Ishikawa (cell line): ENCODE results near the gene CBX5.

Source experiments
- CEBPB ChIP-seq: IDR thresholded peaks from 2 replicates; pipeline ENCODE4 v1.6.1; 2012
- RAD21 ChIP-seq: IDR thresholded peaks from 2 replicates; pipeline ENCODE4 v1.6.1; 2012; ENCODE audit warnings: low read depth
- TAF1 ChIP-seq: IDR thresholded peaks from 2 replicates; pipeline ENCODE4 v1.6.1; 2012; ENCODE audit warnings: low read depth, mild to moderate bottlenecking
- TF ChIP-seq, protein P1 (sequence below): IDR thresholded peaks from 2 replicates; pipeline ENCODE4 v1.6.1; 2012; ENCODE audit warnings: low read depth, mild to moderate bottlenecking
- TF ChIP-seq, protein P2 (sequence below): IDR thresholded peaks from 2 replicates; pipeline ENCODE4 v1.6.1; 2012

DNA sequence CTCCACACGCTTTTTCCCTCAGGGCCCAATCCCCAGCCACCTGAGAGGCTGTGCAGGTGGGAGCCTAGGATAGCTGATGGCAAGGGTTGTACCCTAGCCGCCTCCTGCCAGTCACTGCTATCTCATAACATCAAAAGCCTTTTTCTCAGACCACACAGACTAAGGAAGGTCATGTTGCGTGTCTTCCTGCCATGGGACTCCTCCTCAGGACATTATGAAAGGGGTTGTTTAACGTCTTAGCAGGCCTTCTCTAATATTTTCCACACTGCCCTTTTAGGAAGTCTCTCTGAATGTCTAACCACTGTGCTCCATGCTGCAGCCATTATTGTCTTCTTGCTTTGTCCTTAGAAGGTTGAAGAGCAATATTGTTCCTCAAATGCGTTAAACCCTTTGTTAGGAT is 83.5 kb downstream of the CBX5 start:
- TF ChIP-seq, protein P1, sequence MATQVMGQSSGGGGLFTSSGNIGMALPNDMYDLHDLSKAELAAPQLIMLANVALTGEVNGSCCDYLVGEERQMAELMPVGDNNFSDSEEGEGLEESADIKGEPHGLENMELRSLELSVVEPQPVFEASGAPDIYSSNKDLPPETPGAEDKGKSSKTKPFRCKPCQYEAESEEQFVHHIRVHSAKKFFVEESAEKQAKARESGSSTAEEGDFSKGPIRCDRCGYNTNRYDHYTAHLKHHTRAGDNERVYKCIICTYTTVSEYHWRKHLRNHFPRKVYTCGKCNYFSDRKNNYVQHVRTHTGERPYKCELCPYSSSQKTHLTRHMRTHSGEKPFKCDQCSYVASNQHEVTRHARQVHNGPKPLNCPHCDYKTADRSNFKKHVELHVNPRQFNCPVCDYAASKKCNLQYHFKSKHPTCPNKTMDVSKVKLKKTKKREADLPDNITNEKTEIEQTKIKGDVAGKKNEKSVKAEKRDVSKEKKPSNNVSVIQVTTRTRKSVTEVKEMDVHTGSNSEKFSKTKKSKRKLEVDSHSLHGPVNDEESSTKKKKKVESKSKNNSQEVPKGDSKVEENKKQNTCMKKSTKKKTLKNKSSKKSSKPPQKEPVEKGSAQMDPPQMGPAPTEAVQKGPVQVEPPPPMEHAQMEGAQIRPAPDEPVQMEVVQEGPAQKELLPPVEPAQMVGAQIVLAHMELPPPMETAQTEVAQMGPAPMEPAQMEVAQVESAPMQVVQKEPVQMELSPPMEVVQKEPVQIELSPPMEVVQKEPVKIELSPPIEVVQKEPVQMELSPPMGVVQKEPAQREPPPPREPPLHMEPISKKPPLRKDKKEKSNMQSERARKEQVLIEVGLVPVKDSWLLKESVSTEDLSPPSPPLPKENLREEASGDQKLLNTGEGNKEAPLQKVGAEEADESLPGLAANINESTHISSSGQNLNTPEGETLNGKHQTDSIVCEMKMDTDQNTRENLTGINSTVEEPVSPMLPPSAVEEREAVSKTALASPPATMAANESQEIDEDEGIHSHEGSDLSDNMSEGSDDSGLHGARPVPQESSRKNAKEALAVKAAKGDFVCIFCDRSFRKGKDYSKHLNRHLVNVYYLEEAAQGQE = no peak
- TF ChIP-seq RAD21 (no peak), TAF1 (no peak), CEBPB (no peak)
- TF ChIP-seq, protein P2, sequence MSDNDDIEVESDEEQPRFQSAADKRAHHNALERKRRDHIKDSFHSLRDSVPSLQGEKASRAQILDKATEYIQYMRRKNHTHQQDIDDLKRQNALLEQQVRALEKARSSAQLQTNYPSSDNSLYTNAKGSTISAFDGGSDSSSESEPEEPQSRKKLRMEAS = no peak
